SH-SY5Y (cell line): ENCODE results near the gene WASHC4.

ENCODE experiments used
- GATA2 ChIP-seq: IDR thresholded peaks from 2 replicates; pipeline ENCODE4 v1.6.1; 2011; ENCODE audit warnings: mild to moderate bottlenecking, low read depth, low read length
- GATA3 ChIP-seq: IDR thresholded peaks from 2 replicates; pipeline ENCODE4 v1.6.1; 2011; ENCODE audit warnings: low read depth, mild to moderate bottlenecking, low read length, moderate library complexity

Gene WASHC4, protein sequence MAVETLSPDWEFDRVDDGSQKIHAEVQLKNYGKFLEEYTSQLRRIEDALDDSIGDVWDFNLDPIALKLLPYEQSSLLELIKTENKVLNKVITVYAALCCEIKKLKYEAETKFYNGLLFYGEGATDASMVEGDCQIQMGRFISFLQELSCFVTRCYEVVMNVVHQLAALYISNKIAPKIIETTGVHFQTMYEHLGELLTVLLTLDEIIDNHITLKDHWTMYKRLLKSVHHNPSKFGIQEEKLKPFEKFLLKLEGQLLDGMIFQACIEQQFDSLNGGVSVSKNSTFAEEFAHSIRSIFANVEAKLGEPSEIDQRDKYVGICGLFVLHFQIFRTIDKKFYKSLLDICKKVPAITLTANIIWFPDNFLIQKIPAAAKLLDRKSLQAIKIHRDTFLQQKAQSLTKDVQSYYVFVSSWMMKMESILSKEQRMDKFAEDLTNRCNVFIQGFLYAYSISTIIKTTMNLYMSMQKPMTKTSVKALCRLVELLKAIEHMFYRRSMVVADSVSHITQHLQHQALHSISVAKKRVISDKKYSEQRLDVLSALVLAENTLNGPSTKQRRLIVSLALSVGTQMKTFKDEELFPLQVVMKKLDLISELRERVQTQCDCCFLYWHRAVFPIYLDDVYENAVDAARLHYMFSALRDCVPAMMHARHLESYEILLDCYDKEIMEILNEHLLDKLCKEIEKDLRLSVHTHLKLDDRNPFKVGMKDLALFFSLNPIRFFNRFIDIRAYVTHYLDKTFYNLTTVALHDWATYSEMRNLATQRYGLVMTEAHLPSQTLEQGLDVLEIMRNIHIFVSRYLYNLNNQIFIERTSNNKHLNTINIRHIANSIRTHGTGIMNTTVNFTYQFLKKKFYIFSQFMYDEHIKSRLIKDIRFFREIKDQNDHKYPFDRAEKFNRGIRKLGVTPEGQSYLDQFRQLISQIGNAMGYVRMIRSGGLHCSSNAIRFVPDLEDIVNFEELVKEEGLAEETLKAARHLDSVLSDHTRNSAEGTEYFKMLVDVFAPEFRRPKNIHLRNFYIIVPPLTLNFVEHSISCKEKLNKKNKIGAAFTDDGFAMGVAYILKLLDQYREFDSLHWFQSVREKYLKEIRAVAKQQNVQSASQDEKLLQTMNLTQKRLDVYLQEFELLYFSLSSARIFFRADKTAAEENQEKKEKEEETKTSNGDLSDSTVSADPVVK

DNA sequence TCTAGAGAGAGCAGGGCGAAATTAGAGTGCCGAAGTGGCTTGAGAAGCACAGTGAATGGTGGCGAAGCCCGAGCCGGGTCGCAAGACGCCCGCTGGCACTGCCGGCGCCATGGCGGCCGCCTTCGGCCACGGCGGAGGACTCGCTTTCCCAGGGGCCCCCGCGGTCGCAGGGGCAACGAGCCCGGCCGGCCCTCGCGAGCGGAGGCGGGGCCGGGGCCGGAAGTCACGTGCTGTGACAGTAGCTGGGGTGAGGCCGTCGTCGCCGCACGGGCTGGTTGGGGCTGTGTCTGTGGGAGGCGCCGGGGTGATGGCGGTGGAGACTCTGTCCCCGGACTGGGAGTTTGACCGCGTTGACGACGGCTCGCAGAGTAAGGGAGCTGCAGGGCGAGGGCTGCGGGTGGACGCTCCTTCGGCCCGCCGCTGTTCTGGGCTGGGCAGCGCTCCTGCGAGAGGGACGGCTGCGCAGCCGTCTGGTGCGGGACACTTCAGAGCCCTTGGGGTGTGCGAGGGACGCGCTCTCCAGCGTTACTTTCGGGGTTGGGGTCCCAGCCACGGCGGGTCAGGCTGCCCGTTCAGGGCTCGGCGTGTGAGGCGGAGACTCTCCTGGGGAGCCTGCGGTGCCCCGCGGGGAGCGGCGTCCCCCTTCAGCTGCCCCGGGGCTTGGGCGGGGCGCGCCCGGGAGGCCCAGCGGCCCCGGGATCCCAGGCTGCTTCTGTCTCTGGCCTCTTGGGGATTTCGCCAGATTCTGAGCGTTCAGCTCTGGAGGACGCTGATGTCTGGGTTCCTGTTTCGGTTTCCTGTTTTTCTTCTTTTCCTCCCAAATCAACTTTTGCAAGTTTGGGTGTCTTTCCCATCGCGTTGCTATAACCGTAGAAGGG is at the start of gene WASHC4:
Gene WASHC4 (plus strand): TSS at position 238 of the 878 bp plus-strand sequence. CDS start 70 bp downstream, at position 308.
- TF ChIP-seq GATA3 (no peak), GATA2 (peak; percentile 20; the same call in 1 of the 2 replicates)

DNA sequence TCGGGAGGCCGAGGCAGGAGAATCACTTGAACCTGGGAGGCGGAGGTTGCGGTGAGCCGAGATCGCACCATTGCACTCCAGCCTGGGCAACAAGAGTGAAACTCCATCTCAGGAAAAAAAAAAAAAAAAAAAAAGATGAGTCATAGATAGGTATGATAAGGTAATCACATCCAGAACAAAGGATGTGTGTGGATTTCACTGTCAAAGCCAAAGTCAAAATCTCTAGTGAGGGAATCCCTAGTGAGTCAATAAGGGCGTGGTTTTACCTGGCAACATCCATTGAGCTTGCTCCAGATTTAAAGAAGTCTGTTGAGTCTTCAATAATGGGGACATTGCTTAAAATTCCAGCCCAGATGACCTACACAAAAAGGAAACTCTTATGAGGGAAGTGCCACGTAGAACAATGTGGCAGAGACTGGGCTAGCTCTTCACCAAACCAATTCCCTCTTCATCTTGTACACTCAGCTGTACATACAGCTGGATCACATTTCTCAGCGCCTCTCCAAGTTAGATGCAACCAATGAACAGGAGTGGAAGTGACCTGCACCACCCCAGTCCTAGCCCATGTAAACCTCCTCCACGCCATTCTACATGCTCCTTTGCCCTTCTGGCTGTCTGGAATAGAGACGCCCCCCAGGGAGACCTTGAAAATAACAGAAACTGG is 46.7 kb upstream of the WASHC4 start:
- TF ChIP-seq GATA2, result no peak
- no peak for TF ChIP-seq GATA3

DNA sequence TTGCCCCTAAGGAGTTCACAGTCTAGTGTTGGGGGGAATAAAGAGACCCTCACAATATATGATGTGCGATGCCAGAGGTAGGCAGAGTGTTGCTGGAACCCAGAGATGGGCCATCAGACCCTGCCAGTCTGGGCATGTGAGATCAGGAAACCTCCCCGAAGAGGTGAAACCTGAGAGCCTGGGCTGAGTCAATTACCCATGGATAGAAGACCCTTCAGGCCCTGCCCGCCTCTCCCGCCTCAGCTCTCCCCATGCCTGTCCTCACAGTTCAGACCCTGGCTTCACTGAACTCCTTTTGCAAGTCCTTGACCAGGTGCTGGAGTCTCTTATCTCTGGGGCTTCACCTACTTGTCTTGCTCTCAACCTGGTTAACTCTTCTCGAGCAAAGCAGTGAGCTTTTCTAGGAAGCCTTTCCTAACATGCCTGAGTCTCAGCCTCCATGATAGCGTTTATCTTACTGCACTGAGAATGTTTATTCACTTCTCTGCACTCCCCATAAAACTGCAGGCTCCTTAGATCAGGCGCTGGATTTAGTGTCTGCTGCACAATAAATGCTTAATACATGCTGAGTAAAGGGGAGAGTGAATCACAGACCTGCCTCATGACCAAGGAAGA is 42.9 kb upstream of the WASHC4 start:
- TF ChIP-seq GATA2 (no peak), GATA3 (no peak)

DNA sequence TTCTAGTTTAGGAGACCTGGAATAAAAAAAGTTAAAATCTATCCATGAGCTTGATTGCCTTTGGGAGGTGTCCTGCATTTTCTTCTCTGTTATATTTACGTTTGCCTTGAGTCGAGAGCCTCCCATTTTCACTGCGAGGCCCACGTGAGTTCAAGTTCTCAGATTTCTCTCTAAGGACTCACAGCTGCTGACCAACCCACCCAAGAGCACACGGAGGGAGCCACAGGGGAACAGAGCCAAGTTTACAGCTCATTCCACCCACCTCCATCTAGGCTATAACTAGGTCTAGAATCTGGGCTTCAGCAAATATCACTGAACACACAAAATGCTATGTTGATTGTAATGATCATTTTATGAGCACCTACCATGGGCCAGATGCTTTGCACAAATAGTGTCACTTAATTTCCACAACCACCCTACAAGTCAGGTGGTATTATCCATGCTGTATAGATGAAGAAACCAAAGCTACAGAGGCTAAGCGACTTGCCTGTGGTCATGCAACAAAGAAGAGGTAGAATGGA is 40.0 kb upstream of the WASHC4 start:
- no peak for TF ChIP-seq GATA2
- no peak for TF ChIP-seq GATA3

DNA sequence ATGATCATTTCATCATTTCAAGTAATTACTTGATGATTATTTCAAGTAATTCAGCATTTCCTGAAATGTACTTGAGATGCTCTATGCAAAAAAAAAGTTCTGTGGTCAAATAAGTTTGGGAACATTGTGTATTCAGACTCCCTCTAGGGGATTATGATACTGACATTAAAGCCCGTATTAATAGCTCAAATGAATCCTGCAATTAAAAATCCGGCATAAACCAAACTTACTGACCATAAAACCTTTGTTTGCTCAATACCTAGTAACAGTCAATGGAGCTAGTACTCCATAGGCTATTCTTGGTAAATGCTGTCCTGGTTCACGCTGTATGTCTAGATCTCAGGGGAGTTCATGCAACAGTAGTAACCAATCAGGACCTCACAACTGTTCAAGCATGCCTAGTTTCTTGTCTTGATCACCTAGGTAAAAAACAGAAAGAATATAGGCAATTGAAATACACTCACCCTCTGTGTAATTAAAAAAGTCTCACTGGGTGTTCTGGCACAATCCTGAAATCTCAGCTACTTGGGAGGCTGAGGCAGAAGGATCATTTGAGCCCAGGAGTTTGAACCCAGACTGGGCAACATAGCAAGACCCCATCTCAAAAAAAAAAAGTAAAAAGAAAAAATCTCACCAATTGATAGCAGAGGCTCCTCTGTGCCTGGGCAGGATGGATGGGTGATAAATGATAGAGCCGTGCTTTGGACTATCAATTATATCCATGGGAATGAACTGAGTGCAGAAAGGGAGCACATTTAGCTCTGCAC is 37.4 kb upstream of the WASHC4 start:
- TF ChIP-seq GATA2, result no peak

DNA sequence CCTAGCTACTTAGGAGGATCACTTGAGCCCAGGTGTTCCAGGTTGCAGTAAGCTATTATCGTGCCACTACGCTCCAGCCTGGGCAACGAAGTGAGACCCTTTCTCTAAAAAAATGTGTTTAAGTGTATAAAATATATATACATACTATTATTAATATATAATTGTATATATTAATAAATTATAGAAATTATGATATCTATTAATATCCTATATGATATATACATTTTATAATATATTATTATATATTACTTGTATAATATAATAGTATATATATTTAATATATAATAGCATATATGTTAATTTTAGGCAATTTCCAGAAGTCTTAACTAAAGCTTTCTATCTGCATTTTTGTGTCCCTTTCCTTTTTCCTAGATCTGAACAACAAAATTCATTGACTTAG is 35.5 kb upstream of the WASHC4 start:
- TF ChIP-seq GATA2 (no peak), GATA3 (no peak)

DNA sequence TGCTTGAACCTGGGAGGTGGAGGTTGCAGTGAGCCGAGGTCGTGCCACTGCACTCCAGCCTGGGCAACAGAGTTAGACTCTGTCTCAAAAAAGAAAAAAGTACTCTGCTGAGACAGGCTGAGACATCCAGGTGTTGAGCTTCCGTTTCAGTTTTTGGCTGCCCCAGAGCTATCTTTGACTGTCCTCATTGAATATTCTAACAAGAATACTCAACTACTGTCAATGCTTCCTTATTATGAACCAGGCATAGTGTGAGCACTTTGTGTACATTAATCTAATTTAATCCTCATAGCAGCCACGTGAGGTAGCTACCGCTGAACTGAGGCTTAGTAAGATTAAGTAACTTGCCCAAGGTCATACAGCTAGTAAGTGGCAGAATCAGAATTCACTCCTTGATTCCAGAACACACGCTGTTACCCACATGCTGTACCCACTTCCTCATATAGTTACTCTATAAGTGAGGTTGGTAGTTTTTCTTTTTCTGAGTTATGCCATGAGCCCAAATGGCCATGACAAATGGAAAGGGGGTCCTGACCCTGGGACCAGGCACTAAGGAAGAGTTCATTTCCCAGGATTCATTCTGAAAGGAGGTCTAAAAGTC is 34.5 kb upstream of the WASHC4 start:
- TF ChIP-seq GATA2, result no peak
- no peak for TF ChIP-seq GATA3

DNA sequence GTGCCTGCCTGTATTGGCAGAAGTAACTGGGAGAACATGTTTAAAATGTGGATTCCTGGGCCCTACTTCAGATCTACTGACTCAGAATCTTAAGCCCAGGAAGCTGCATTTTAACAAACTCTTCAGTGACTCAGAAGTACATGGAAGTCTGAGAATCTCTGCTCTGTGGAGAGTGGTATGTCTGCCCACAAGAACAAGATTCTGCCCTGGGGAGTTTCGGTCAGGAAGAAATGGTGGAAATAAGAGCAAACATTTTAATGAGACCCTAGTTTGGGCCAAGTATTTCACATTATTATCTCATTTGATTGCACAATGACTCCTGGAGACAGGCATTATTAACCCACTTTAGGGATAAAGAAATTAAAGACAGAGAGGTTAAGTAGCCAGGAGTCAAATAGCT is 31.4 kb upstream of the WASHC4 start:
- no peak for TF ChIP-seq GATA2
- no peak for TF ChIP-seq GATA3

DNA sequence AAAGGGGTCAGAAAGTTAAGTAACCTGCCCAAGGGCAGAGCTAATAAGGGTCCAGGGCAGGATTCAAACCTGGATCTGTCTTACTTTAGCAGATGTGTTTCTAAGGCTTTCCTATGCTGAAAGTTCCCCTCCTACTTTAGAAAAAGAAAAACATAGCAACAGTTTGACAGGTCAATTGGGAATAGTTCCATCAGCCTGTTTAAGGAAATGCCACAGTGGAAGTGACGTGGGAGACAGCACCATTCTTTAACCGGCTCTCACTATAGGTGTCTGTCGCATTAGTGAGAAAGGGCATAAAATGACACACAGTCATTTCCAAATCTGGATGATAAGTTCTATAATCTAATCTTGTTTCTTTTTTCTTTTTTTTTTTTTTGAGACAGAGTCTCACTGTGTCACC is 30.6 kb upstream of the WASHC4 start:
- TF ChIP-seq GATA2 (no peak), GATA3 (no peak)

DNA sequence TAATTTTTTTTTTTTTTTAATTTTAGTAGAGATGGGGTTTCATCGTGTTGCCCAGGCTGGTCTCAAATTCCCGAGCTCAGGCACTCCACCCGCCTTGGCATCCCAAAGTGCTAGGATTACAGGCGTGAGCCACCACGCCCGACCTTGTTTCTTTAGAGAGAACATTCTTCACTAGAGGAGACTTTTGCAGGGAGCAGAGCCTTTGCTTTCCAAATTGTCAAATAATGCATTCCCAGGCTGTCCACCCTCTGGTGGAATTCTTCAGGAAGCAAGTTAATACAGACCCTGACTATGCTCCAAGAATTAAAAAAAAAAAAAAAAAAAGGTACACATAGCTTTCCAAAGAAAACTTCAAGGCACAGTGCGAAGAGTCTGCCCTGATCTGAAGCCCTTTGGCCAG is 30.1 kb upstream of the WASHC4 start:
- TF ChIP-seq GATA3 (no peak), GATA2 (no peak)
